Eye (tissue), 1 donor: ENCODE results near the gene TMEM97.
"Not testable (repeated sequence)": the region's sequence is repeated elsewhere in the genome, so short reads cannot be mapped to it uniquely, and the experiment has no call there.

Experiments
- DNase-seq: peaks from one replicate; pipeline ENCODE4 v3.0.0-alpha.2; 2015

TMEM97 gene

DNA sequence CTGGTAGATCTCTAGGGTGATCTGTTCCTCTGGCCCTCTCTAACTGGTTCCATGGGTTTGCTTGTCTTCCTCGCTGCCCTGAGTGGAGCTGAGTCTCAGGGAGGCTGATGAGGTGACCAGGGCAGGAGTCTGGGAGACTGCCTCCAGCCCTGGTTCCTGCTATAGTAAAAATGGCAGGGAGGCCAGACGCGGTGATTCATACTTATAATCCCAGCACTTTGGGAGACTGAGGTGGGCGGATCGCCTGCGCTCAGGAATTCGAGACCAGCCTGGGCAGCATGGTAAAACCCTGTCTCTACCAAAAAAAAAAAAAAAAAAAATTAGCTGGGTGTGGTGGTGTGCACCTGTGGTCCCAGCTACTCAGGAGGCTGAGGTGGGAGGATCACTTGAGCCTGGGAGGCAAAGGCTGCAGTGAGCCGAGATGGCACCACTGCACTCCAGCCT is 19.8 kb downstream of the TMEM97 start:
- not testable (repeated sequence) for DNase-seq

DNA sequence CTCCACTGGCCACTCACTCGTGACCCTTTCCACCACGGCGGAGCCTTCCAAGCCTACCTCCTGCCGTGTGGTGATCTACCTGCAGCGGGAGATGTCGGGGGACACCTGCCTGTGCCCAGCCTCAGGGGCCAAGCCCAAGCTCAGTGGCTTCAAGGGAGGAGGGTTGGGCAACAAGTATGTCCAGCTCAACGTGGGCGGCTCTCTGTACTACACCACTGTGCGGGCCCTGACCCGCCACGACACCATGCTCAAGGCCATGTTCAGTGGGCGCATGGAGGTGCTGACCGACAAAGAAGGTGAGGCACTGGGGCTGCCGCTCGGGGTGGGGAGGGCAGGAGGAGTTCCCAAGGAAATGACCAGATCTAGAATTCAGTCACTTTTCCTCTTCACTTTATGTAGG is 20.4 kb downstream of the TMEM97 start:
- no peak for DNase-seq

DNA sequence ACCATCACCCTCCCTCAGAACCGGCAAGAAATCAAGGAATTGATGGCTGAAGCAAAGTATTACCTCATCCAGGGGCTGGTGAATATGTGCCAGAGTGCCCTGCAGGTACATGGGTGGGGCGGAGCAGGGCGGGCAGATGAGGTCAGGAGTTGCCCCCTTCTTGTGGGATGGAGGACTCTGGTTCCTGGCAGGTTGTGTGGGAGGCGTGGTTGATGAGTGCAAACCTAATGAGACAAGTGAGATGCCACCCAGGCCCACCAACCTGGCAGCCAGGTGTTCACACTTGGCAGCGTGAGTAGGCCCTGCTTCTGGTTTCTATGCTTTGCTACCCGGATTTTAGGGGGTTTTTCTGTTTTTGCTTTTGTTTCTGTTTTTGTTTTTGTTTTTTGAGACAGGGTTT is 21.4 kb downstream of the TMEM97 start:
- no peak for DNase-seq

DNA sequence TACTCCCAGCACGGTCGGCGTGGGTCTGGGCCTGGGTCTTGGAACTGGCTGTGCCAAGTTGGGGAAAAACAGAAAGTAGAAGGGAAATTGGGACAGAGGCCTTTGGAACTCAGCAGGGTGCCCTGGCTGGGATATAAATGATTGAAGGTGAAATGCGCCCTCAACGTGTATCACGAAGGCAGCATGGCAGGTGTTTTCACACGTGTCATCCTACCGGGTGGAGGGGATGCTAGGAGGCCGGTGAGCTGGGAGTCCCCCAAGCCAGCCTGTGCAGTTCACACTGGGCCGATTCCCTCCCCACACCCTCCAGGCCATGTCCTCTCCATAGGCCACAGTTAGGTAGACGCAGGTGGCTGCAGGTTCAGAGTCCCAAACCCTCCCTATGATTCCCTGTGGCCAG is 22.5 kb downstream of the TMEM97 start:
- DNase-seq: no peak

DNA sequence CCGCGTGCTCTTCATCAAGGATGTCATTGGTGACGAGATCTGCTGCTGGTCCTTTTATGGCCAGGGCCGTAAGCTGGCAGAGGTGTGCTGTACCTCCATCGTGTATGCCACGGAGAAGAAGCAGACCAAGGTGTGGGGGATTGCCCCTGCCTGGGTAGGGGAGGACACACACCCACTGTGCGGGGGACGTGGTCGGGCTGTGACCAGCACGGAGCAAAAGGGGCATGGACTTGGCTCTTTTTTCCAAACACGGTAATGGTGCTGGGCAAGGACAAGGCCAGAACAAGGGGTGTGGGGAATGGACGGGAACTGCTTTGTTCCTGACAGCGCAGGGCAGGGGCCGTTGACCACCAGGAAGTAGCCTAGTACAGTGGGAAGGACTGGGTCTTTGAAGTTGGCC is 23.3 kb downstream of the TMEM97 start:
- DNase-seq: no peak

DNA sequence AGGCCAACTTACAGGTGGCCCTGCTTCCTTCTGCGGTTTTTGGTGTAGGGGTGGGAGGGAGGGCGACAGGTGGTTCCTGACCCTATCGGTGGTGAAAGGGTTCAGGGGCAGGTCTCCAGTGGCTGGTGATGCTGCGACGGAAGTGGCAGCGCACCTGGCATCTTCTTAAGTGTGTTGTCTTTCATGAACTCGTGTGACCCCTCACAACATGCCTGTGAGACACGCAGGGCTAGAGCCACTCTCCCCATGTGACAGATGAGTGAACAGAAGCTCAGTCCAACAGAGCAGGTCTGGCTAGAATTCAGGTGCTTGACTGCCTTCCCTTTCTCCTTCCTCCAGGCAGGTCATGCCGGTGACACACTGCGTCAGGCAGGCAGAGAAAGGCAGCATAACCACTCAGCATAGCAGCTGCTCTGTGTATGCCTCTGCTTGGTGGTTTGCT is 24.5 kb downstream of the TMEM97 start:
- DNase-seq: no peak

DNA sequence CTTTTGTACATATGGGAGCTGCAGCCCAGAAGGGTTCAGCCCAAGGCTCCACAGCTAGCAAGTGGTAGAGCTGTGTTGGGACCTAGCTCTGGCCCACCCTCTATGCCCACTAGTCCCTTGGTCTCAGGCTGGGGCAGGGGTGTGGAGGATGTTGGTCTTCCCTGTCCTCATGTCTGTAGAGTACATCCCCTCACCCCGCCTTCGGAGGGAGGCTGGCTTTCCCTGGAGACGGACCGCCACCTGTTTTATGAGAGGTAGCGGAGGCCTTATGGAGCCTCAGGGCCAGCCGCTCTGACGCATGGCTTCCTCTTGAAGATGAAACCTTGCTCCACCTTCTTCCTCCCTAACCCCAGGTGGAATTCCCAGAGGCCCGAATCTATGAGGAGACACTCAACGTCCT is 25.0 kb downstream of the TMEM97 start:
- DNase-seq: no peak

DNA sequence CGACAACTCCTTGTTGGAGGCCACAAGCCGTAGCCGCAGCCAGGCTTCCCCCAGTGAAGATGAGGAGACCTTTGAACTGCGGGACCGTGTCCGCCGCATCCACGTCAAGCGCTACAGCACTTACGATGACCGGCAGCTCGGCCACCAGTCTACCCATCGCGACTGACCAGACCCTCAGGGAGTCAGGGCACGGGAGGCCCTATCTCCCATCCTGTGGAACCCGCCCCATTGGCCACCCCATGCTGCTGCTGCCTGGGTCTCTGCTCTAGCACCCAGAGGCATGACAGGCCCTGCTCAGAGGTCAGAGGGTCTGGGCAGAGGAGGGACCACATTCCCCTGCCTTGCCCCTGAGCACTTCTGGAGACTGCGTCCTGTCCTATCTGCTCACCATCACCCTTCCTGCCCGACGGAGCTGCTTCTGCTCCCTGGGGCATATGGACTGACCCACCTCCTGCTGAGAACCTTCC is 25.5 kb downstream of the TMEM97 start:
- DNase-seq: no peak

DNA sequence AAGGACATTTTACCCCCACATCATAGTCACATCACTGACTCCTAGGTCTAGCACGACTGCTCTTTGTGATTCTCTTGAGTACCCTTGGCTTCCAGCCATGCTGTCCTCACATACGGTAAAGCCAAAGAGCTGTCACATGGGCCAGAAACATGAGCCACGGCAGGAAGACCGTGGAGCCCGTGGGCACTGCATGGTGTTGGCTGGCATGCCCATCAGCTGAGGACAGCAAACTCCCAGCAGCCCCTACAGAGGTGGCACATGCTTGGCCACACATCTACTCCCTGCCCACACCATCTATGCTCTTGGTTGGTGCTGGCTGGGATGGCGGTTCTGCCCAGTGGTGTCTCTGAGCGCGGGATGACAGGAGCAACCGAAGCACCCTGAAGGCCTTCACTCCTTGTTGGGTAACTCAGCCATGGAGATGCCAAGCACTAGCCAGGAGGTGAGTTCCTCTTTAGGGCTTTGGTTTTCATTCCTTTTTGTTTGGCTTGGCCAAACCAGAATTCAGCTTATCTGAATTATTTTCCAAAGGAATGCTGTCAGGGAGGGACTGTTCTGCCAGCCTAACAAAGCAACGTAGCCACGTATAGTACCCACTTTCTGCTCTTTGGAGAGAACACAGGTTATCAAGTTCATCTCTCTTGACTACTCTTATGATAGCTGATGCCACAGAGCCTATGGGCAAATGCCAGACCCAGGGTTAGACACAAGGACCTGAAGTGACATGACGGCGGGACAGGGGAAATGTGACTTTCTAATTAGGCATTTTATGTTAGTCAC is 26.6 kb downstream of the TMEM97 start:
- DNase-seq: no peak

DNA sequence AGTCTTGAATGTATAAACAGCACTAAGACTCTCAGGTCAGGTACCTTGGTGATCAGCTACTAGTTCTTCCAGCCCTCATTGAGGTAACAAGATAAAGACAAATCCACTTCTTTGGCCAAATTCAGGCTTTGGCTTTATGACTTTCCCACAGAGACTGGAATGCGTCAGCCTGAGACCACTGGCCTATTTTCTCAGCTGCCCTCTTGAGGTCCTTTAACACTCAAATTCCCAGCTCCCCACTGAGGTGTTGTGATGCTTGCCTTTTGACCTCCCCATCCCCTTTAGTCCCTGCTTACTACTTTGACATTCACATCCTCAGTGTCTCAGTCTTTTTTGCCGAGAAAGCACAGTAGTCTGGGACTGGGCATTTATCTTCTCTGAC is 27.2 kb downstream of the TMEM97 start:
- no peak for DNase-seq

DNA sequence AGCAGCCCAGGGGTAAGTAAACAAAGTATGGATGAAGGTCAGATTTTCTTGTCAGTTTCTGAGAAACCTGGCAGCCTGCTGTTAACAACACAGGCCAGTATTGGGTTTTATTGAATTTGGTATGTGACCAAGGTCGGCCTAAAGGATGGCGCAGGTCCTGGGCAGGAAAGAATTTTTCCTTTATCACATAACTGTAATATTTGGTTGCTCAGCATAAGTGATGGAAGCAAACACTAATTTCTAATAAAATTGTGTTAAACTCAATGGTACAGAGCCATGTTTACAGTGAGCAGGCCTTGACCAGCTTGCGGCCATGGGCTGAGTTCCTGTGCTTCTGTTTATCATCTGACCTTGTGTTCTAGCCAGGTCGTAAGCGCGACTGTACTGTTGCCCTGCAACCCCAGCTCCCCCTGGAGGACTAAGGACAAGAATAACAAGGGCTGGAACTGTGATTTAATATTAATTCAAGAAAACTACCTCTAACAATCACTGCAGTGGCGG is 27.8 kb downstream of the TMEM97 start:
- DNase-seq: no peak

DNA sequence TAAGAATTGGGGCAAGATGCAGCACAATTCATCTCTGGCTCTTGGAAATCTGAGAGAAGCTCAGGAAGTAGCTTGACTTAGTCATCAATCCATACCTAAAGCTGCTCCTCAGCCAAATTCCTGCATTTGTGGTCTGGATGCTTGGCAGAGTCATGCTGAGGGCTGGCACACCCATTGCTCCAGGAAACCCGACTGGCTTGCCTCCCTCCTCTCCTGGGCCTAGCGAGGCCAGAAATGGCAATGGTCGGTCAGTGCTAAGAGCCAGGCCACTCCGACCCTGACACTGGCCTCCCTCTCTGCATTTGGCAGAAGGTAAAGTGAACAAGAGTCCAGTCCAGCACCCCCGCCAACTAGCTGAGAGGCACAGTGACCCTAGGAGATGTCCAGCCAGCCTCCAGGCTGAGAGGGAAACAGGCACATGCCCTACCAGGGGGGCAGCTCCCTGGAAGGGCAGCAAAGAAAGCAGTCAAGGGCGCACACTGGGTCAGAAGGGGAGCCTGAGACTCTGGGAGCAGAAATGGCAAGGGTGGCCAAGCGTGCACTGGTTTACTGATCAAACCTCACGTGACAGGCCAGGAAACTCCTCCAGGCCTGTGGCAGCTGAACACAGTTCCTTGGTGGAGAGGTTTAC is 28.4 kb downstream of the TMEM97 start:
- DNase-seq: no peak

DNA sequence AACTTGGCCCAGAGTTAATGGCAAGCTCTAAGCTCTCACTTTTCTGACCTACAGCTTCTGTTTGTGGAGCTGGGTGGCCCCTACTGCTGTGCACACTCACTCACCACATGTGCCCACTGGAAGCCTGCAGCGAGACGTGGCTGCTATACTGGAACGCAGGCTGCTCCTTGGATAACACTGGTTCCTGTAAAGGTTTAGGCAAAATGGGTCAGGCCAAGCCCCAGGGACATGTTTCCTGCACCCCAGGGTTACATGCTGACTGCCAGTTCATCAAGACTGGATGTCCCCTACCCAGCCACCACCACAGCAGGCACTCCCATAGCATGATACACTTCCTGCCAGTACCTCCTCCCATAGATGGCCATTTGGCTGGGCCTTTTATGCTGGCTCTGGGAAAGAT is 30.0 kb downstream of the TMEM97 start:
- DNase-seq: no peak

DNA sequence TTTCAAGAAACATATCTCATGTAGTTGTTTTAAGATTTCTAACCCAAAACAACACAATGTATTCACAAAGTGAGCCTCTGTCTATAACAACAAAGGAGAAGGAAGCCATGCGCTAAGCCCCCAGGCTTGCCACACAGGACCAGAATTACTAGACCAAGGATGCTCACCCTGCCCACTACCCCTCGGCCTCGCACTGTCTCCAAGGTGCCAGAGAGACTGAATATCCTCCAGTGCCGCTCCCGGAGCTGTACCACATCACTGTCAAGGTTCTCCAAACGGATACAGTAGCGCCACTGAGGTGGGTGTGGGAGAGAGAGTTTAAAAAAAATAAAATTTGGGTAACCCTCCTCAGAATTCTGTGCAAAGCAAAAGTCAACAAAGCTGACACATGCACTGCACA is 31.3 kb downstream of the TMEM97 start:
- no peak for DNase-seq

DNA sequence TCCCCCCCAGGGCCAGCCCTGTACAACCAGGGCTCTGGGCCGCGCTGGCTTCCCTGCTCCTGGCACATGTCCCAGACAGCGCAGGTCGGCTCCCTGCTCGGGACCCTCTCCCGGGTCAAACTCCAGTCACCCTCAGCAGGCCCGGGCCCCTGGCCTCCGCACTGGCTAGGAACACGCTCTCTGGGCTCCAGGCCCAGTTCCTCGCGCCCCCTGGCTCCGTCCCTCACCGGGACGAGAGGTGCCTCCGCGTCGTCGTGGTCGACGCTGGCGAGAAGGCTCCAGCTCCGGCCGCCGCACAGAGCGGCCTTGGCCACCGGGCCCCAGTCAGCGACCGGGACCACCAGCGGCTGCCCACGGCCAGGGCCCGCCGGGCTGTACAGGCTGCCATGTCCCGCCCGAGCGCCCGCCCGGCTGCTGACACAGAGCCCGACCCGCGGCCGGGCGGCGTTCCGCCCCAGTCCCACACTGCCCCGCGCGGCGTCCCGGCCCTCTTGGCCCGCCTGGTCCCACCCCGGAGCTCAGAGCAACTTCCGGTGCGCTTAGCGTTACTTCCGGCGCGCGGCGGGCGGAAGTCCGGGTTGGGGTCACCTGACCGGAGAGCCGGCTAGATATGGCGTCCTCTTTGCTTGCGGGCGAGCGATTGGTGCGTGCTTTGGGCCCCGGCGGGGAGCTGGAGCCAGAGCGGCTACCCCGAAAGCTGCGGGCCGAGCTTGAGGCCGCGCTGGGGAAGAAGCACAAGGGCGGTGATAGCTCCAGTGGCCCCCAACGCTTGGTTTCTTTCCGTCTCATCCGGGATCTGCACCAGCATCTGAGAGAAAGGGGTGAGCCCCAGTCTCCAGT is 38.3 kb downstream of the TMEM97 start, which contains the start of gene POLDIP2:
Gene POLDIP2 (minus strand): TSS at position 467 of the 840 bp plus-strand sequence. CDS start 79 bp downstream, at position 388.
- DNase-seq: peak; percentile 98

DNA sequence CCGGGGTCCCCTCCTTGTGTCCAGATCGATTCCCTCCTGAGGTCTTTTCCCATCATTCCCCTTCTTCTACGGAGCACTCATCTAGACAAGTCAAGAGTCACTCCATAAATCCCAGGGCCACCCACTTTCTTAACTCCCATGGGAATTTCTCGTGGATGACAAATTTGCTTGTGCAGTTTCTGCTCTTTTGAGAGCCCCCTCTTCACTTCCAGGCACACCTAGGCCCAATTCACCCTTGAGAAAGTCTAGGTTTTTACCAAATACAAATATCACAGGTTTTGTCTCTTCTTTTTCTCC is 38.8 kb downstream of the TMEM97 start:
- no peak for DNase-seq

DNA sequence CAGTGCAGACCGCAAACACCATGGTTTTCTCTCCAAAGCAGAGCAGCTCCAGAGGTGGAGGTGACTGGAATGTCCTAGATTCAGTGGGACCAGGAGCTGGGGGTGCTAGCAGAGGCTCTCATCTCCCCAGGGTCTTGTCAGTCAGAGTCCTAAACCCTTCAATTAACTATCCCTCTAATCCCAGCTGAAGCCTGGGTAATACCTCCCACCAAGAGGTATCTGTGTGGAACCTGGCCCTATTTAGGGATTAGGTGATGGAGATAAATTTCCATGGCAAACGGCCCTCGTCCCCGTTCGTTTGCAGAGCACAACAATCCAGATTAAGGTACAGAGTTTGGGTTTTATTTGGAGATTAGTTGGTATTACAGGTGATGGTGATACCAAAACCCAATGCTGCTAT is 44.2 kb downstream of the TMEM97 start:
- DNase-seq: no peak

DNA sequence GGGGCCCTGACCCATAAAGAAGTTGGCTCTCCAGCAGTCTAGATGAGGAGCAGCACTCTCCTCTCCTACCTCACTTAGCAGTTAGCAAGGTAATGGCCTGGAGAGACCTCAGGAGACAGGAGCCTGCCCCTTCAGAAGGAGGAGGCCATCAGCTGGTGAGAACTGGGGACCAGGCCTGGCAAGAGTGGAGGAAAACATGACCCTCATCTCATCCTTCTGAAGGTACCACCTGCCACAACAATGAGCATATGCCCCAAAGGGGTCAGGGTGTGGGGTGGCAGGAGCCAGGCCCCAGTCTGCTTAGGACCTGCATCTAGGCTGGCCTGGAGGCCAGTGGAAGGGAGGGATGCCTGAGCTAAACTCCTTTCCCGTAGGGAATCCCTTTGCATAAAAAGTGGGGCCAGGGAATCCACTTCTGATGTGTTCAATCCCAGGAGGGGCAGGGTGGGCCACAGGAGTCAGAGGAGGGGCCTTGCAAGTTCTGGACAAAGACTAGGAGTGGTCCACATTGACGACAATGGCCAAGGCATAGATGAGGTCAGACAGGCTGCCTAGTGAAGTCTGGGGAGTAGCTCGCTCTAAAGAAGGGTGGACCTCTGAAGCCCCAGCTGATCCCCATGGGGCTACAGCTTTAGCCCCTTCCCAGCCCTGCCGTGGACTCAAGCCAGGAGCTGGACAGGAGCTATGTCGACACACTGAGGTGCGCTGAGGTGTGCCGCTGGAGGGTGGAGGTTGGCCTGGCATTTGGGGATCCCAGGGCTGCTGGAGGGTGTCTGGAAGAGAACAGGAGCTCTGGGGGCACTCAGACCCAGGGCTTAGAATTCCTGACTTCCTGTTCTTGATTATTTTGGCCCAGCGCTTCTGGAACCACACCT is 45.0 kb downstream of the TMEM97 start:
- DNase-seq: no peak

DNA sequence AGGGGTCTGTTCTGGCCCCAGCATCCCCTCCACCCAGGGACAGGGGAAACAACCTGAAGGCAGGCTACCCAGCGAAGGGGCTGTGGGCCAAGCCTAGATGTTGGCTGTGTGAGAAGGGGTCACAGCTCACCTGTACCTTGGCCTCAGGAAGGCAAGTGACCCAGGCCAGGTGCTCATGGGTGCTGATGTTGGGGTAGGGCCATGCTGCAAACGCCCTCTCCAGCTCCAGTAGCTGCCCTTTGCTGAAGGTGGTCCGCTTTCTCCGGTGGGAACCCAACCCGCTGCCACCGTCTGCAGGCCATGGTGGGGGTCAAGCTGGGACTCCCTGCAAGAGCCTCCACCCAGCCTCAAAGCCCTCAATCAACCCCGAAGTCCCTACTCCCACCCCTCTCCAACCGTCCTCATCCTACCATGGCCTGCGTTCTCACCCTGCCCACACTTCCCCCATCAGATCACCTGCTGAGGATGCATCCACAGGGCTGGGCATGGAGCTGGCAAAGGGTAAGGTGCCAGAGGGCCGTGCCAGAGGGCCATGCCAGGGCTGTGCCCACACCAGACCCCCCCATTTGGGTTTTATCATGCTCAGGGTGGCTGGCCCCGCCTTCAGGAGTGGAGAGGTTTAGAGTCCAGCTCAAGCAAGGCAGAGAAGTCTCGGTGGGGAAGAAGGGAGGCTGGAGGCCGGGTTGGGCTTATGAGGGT is 45.8 kb downstream of the TMEM97 start, which contains the start of gene SEBOX:
Gene SEBOX (minus strand): TSS at position 535 of the 699 bp plus-strand sequence. CDS start 48 bp downstream, at position 487.
- no peak for DNase-seq

DNA sequence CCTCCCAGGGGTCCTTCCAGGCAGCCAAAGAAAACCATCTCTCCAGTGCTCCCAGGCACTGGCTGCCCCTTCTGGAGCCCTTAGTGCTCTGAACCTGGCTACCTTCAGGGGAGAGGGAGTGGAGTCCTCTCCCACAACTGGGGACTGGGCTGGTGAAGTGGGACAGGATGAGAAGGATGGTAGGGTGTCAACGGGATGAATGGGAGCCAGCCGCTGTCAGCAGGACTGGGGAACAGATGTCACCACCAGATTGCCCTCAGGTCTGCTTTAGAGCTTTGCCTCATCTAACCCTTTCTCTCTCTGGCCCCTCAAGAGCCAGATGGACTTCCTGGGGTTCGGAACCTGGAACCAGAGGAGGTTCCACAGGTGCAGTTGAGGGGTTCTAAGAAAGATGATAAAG is 46.5 kb downstream of the TMEM97 start:
- DNase-seq: no peak

DNA sequence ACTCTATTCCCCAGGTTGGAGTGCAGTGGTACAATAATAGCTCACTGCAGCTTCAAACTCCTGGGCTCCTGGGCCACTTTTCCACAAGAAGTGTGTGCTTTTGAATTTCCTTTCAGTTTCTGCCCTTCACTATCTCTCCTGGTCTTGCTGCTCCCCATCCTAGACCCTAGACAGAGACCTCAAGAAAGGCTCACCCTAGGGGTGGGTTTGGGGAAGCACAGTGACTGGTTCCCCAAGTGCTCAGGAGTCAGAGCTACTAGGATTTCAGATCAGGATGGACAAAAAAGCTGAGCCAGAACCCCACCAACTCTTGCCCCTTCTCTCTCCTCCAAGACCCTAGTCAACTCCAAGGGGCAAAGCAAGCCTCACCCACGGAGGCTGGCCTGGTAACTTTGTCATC is 47.6 kb downstream of the TMEM97 start:
- DNase-seq: no peak
